CD14-positive monocyte (primary cell): ENCODE results near the gene PLOD2. TPM values are rescaled to one million over a fixed set of nuclear protein-coding genes. Genes with fewer than 3 reads are reported as not detected.

Experiments used
- DNase-seq, 3 donors: peaks; one replicate each; pipeline ENCODE4 v3.0.0-alpha.2; 2011 to 2022
- H2AFZ ChIP-seq: 2 replicates; pipeline ENCODE4 v1.6.0; 2012; ENCODE audit warnings: mild to moderate bottlenecking, low read depth, low read length, inconsistent platforms; ENCODE audit not compliant: insufficient read depth, poor library complexity, severe bottlenecking
- H3K27ac ChIP-seq, 2 donors: 1 replicate in 1 of 2; 2 replicates in 1 of 2; pipeline ENCODE4 v1.5.1; 2012 to 2013; ENCODE audit warnings: low read length in 2 of 2, control low read depth in 1 of 2, inconsistent platforms in 1 of 2, low read depth in 1 of 2, mild to moderate bottlenecking in 1 of 2
- H3K27me3 ChIP-seq, 2 donors: one replicate each; pipeline versions ENCODE4 v1.6.0 to v1.6.1; 2011 to 2013; ENCODE audit warnings: low read length in 2 of 2; ENCODE audit not compliant: control insufficient read depth in 2 of 2, insufficient read depth in 2 of 2
- H3K36me3 ChIP-seq, 2 donors: replicated peaks in 1 of 2; 1 replicate in 1 of 2; 2 replicates in 1 of 2; pipeline versions ENCODE4 v1.5.1 to v1.6.1; 2012 to 2013; ENCODE audit warnings: low read length in 2 of 2, control low read depth in 1 of 2, inconsistent platforms in 1 of 2, mild to moderate bottlenecking in 1 of 2; ENCODE audit not compliant: insufficient read depth in 2 of 2, control insufficient read depth in 1 of 2
- H3K4me1 ChIP-seq, 2 donors: 1 replicate in 1 of 2; 2 replicates in 1 of 2; pipeline versions ENCODE4 v1.5.1 to v1.6.1; 2012 to 2013; ENCODE audit warnings: low read length in 2 of 2, control low read depth in 1 of 2, inconsistent platforms in 1 of 2, mild to moderate bottlenecking in 1 of 2, moderate library complexity in 1 of 2; ENCODE audit not compliant: insufficient read depth in 2 of 2, control insufficient read depth in 1 of 2
- H3K4me2 ChIP-seq: replicated peaks from 2 replicates; pipeline ENCODE3; 2012; ENCODE audit warnings: low read length, moderate library complexity, mild to moderate bottlenecking; ENCODE audit not compliant: poor library complexity, severe bottlenecking; ENCODE audit errors: extremely low read depth
- H3K4me3 ChIP-seq, 3 experiments: fragments of 200-600 bp in 1 of 3; sonication (generic) in 1 of 3; replicated peaks in 1 of 3; 1 replicate in 2 of 3; 2 replicates in 1 of 3; pipeline ENCODE4 v1.5.1; 2011 to 2013; ENCODE audit warnings: low read length in 3 of 3, mild to moderate bottlenecking in 3 of 3, control low read depth in 2 of 3, low read depth in 2 of 3, inconsistent platforms in 1 of 3, moderate library complexity in 1 of 3
- H3K79me2 ChIP-seq: 2 replicates; pipeline ENCODE4 v1.6.0; 2012; ENCODE audit warnings: mild to moderate bottlenecking, control low read depth, inconsistent platforms, low read length, moderate library complexity; ENCODE audit not compliant: insufficient read depth
- H3K9ac ChIP-seq: 2 replicates; pipeline ENCODE4 v1.6.0; 2017; ENCODE audit warnings: low read length, mild to moderate bottlenecking; ENCODE audit not compliant: insufficient read depth, poor library complexity, severe bottlenecking
- H3K9me3 ChIP-seq, 2 donors: replicated peaks in 1 of 2; 1 replicate in 1 of 2; 2 replicates in 1 of 2; pipeline versions ENCODE4 v1.5.1 to v1.6.1; 2012 to 2013; ENCODE audit warnings: low read length in 2 of 2, control low read depth in 1 of 2; ENCODE audit not compliant: control insufficient read depth in 1 of 2, insufficient read depth in 1 of 2
- H4K20me1 ChIP-seq: 2 replicates; pipeline ENCODE4 v1.6.0; 2012; ENCODE audit warnings: mild to moderate bottlenecking, low read length, control low read depth, moderate library complexity; ENCODE audit not compliant: insufficient read depth
- H3K27ac Mint-ChIP-seq, 7 donors: one replicate each; pipeline ENCODE4 v1.8.0; 2020; ENCODE audit warnings: mild to moderate bottlenecking in 7 of 7, mixed read lengths in 7 of 7, moderate library complexity in 6 of 7, inconsistent platforms in 2 of 7
- H3K27me3 Mint-ChIP-seq, 3 donors: one replicate each; pipeline ENCODE4 v1.8.0; 2021 to 2022; ENCODE audit warnings: low read depth in 3 of 3, mild to moderate bottlenecking in 3 of 3, mixed read lengths in 3 of 3, moderate library complexity in 3 of 3, inconsistent platforms in 1 of 3
- H3K36me3 Mint-ChIP-seq, 2 donors: one replicate each; pipeline ENCODE4 v1.8.0; 2020; ENCODE audit warnings: mixed read lengths in 2 of 2, inconsistent platforms in 1 of 2, mild to moderate bottlenecking in 1 of 2
- H3K4me1 Mint-ChIP-seq: one replicate; pipeline ENCODE4 v1.8.0; 2020; ENCODE audit warnings: mild to moderate bottlenecking, mixed read lengths
- H3K4me3 Mint-ChIP-seq, 2 donors: one replicate each; pipeline ENCODE4 v1.8.0; 2020; ENCODE audit warnings: mild to moderate bottlenecking in 2 of 2, mixed read lengths in 2 of 2, moderate library complexity in 1 of 2
- H3K9me3 Mint-ChIP-seq, 7 donors: one replicate each; pipeline ENCODE4 v1.8.0; 2020 to 2022; ENCODE audit warnings: mixed read lengths in 7 of 7, mild to moderate bottlenecking in 6 of 7, moderate library complexity in 6 of 7, inconsistent platforms in 2 of 7
- WGBS: methylation state at CpG from one replicate; pipeline ENCODE4 v1.1.5; 2013; ENCODE audit warnings: missing lambda C conversion rate; ENCODE audit not compliant: insufficient coverage; 5-methylcytosine and 5-hydroxymethylcytosine counted together
- intact Hi-C, 2 donors: fragments of 100-400 bp; cut with micrococcal nuclease; formaldehyde crosslinking; loops; one replicate each; pipeline versions ENCODE4 v1.15.0 to v1.15.1; 2023
- polyA plus RNA-seq, 3 donors: library from polyadenylated mRNA; depleted of rRNA in 1 of 3; unstranded in 2 of 3; stranded (reverse) in 1 of 3; fragments of 300-500 nt in 2 of 3; fragments of >200 nt in 1 of 3; fragmentation: Illumina TruSeq in 2 of 3; gene quantifications; 1 replicate in 2 of 3; 2 replicates in 1 of 3; pipeline ENCODE4 v1.2.3, GENCODE V29; 2012 to 2021
- TF ChIP-seq, protein P1 (sequence below): fragments of 200-600 bp; IDR thresholded peaks from one replicate; pipeline ENCODE4 v1.8.0; 2022; ENCODE audit warnings: antibody characterized with exemption, mild to moderate bottlenecking

Gene PLOD2
- polyA plus RNA-seq, 3 donors, result not detected

- 100% methylated on average over 1 of the region's 5 CpGs for WGBS
- Histone ChIP-seq H3K27ac (no peak overlapping the region), H3K36me3 (no peaks in the 10 kb centered on the region), H3K4me1 (no peaks in the 10 kb centered on the region), H4K20me1 (no peaks in the 10 kb centered on the region), H3K9me3 (no peaks in the 10 kb centered on the region), H3K27me3 (no peaks in the 10 kb centered on the region), H3K4me3 (no peak overlapping the region), H3K79me2 (no peaks in the 10 kb centered on the region), H3K9ac (no peak overlapping the region), H3K4me2 (no peak overlapping the region), H2AFZ (no peak overlapping the region)
- Mint-ChIP-seq H3K36me3 (no peaks in the 10 kb centered on the region), H3K9me3 (no peaks in the 10 kb centered on the region), H3K4me1 (no peaks in the 10 kb centered on the region), H3K27me3 (no peaks in the 10 kb centered on the region), H3K4me3 (no peak overlapping the region), H3K27ac (no peak overlapping the region)
- intact Hi-C loops, result no loop called here
- DNase-seq, result no peak
- TF ChIP-seq, protein P1, sequence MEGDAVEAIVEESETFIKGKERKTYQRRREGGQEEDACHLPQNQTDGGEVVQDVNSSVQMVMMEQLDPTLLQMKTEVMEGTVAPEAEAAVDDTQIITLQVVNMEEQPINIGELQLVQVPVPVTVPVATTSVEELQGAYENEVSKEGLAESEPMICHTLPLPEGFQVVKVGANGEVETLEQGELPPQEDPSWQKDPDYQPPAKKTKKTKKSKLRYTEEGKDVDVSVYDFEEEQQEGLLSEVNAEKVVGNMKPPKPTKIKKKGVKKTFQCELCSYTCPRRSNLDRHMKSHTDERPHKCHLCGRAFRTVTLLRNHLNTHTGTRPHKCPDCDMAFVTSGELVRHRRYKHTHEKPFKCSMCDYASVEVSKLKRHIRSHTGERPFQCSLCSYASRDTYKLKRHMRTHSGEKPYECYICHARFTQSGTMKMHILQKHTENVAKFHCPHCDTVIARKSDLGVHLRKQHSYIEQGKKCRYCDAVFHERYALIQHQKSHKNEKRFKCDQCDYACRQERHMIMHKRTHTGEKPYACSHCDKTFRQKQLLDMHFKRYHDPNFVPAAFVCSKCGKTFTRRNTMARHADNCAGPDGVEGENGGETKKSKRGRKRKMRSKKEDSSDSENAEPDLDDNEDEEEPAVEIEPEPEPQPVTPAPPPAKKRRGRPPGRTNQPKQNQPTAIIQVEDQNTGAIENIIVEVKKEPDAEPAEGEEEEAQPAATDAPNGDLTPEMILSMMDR, result no peak
These were observed 38.8 kb upstream of the PLOD2 start for GRCh38 chr3:146199762-146200161.

- intact Hi-C loops, result no loop called here
- no peak for DNase-seq
- no CpG with 5 or more reads among the region's 2 CpGs for WGBS
These were observed 35.8 kb upstream of the PLOD2 start for GRCh38 chr3:146196789-146197188.

More at GRCh38 chr3:146196789-146197188, 35.8 kb upstream of the PLOD2 start:
- no peaks in the 10 kb centered on the region for H3K27me3 ChIP-seq
- H3K9me3 Mint-ChIP-seq, result no peaks in the 10 kb centered on the region
- no peaks in the 10 kb centered on the region for H4K20me1 ChIP-seq
- no peaks in the 10 kb centered on the region for H3K79me2 ChIP-seq
- no peak overlapping the region for H3K4me3 ChIP-seq
- H3K36me3 Mint-ChIP-seq, result no peaks in the 10 kb centered on the region
- H3K27ac Mint-ChIP-seq, result no peak overlapping the region
- H3K27ac ChIP-seq, result no peak overlapping the region
- no peak overlapping the region for H2AFZ ChIP-seq
- no peaks in the 10 kb centered on the region for H3K4me1 ChIP-seq
- H3K27me3 Mint-ChIP-seq, result no peaks in the 10 kb centered on the region
- H3K4me1 Mint-ChIP-seq, result no peaks in the 10 kb centered on the region
- no peak overlapping the region for H3K4me2 ChIP-seq
- no peak overlapping the region for H3K4me3 Mint-ChIP-seq
- no peaks in the 10 kb centered on the region for H3K9me3 ChIP-seq
- H3K36me3 ChIP-seq, result no peaks in the 10 kb centered on the region
- no peak overlapping the region for H3K9ac ChIP-seq
- TF ChIP-seq, protein P1, result no peak
